Ascending aorta (tissue), 2 donors: ENCODE results near the gene TRPV4. TPM values are rescaled to one million over a fixed set of nuclear protein-coding genes. Genes with fewer than 3 reads are reported as not detected.

Source experiments
- DNase-seq, 2 donors: peaks; one replicate each; pipeline ENCODE4 v3.0.0-alpha.2; 2019; ENCODE audit warnings: low spot score in 2 of 2
- H3K27ac ChIP-seq, 2 donors: fragments of 200-600 bp; sonication (generic); one replicate each; pipeline ENCODE4 v1.5.1; 2016 to 2017; ENCODE audit warnings: mild to moderate bottlenecking in 1 of 2
- H3K27me3 ChIP-seq: fragments of 200-600 bp; sonication (generic); one replicate; pipeline ENCODE4 v1.5.1; 2017
- H3K36me3 ChIP-seq, 2 donors: fragments of 200-600 bp; sonication (generic); one replicate each; pipeline ENCODE4 v1.5.1; 2016
- H3K4me1 ChIP-seq, 2 donors: fragments of 200-600 bp; sonication (generic); one replicate each; pipeline ENCODE4 v1.5.1; 2016 to 2017; ENCODE audit warnings: mild to moderate bottlenecking in 1 of 2
- H3K4me3 ChIP-seq, 2 donors: fragments of 200-600 bp; sonication (generic); one replicate each; pipeline ENCODE4 v1.5.1; 2016 to 2017; ENCODE audit warnings: mild to moderate bottlenecking in 1 of 2
- H3K9me3 ChIP-seq, 2 donors: fragments of 200-600 bp; sonication (generic); one replicate each; pipeline ENCODE4 v1.5.1; 2016
- intact Hi-C: fragments of 100-400 bp; cut with DNase I; formaldehyde crosslinking; loops from one replicate; pipeline ENCODE4 v1.15.1; 2023
- total RNA-seq: library from RNA; depleted of rRNA; stranded (reverse); fragments of >200 nt; gene quantifications from one replicate; pipeline ENCODE4 v1.1.0, GENCODE V29; 2016
- TF ChIP-seq, protein P1 (sequence below), 3 experiments: fragments of 200-600 bp in 2 of 3; fragments of 450-650 bp in 1 of 3; sonication (generic) in 2 of 3; IDR thresholded peaks; one replicate each; pipeline ENCODE4 v1.5.1; 2016 to 2019; ENCODE audit warnings: antibody characterized with exemption in 3 of 3, mild to moderate bottlenecking in 1 of 3, moderate library complexity in 1 of 3

The TRPV4 gene
- total RNA-seq, 1 donor from 2014 or later: not detected

DNA sequence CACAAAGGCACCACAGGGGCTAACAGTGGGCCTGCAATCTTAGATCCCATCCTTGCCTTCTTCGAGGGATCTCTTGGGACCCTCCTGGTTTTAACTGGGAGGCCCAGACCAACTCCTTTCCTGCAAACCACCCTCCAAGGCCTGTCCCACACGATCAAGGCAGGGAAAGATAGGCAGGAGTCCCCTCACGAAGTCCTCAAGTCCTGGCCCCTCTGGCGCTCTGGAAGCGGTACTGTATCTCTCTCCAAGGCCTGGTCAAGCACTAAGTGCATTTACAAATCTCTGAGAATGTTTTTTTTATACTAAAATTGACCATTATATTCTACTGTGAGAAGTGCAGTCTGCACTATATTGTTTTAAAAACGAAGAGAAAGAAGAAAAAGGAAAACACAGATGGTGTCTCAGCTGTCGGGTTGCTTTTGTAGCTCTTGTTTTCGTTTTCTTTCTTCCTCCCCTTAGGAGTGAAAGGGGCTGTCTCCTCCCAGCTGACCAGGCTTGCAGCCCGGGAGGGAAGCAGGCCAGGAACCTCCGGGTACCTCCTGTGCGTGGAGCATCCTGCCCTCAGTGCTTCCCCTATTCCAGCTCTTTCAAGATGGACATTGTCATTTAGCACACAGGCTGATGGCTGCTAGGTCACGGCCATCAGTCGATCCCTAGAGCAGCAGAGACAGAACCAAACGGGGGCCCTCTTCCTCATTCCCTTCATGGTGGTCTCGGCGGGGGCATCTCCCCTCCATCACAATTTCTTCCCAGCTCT lies 62.9 kb downstream of the TRPV4 start:
- DNase-seq: peak in 1 of 2 donors; percentile 42
- H3K27ac ChIP-seq: no peak overlapping the region
- intact Hi-C loops: loop anchor here (10.0 kb wide), 1 partner anchor 245 kb away; no protein-coding TSS in a partner anchor

DNA sequence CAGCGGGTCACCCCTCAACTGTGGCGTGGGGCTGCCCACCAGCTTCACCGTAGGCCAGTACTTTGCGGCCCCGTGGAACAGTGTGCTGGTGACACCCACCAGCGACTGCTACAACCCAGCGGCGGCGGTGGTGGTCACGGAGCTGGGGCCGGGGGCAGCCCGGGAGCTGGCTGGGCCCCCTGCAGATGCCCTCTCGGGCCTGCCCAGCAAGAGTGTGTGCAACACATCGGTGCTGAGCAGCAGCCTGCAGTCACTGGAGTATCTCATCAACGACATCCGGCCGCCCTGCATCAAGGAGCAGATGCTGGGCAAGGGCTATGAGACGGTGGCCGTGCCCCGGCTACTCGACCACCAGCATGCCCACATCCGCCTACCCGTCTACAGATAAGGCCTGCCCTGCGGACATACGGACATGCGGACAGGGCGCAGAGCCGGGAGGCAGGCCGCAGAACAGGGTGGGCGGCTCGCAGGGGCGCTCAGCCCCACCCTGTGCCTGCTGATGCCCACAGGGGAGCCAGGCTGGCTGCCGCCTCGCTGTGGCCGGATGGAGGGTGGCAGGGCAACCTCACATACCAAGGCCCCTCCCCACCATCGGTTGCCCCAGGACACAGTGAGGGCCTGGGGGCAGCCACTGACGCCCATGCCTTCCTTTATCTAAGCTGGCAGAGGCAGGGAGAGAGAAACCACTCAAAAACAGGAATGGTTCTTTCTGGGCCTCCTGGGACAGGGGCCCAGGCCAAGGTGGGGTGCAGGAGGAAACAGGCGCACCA lies 64.1 kb downstream of the TRPV4 start:
- TF ChIP-seq, protein P1, sequence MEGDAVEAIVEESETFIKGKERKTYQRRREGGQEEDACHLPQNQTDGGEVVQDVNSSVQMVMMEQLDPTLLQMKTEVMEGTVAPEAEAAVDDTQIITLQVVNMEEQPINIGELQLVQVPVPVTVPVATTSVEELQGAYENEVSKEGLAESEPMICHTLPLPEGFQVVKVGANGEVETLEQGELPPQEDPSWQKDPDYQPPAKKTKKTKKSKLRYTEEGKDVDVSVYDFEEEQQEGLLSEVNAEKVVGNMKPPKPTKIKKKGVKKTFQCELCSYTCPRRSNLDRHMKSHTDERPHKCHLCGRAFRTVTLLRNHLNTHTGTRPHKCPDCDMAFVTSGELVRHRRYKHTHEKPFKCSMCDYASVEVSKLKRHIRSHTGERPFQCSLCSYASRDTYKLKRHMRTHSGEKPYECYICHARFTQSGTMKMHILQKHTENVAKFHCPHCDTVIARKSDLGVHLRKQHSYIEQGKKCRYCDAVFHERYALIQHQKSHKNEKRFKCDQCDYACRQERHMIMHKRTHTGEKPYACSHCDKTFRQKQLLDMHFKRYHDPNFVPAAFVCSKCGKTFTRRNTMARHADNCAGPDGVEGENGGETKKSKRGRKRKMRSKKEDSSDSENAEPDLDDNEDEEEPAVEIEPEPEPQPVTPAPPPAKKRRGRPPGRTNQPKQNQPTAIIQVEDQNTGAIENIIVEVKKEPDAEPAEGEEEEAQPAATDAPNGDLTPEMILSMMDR (IDR thresholded peaks at IDR 0.05): no peak
- H3K36me3 ChIP-seq: no peaks in the 10 kb centered on the region
- H3K4me1 ChIP-seq: no peaks in the 10 kb centered on the region
- DNase-seq: peak in 1 of 2 donors; percentile 48
- intact Hi-C loops: no loop called here
- H3K27me3 ChIP-seq: no peaks in the 10 kb centered on the region
- no peaks in the 10 kb centered on the region for H3K9me3 ChIP-seq
- H3K27ac ChIP-seq: no peak overlapping the region
- no peak overlapping the region for H3K4me3 ChIP-seq

More for the DNA sequence above, 62.9 kb downstream of the TRPV4 start:
- H3K4me1 ChIP-seq: no peaks in the 10 kb centered on the region
- H3K9me3 ChIP-seq: no peaks in the 10 kb centered on the region
- H3K27me3 ChIP-seq: no peaks in the 10 kb centered on the region
- H3K36me3 ChIP-seq: no peaks in the 10 kb centered on the region
- H3K4me3 ChIP-seq: no peak overlapping the region
- TF ChIP-seq, protein P1 (IDR thresholded peaks at IDR 0.05): no peak

DNA sequence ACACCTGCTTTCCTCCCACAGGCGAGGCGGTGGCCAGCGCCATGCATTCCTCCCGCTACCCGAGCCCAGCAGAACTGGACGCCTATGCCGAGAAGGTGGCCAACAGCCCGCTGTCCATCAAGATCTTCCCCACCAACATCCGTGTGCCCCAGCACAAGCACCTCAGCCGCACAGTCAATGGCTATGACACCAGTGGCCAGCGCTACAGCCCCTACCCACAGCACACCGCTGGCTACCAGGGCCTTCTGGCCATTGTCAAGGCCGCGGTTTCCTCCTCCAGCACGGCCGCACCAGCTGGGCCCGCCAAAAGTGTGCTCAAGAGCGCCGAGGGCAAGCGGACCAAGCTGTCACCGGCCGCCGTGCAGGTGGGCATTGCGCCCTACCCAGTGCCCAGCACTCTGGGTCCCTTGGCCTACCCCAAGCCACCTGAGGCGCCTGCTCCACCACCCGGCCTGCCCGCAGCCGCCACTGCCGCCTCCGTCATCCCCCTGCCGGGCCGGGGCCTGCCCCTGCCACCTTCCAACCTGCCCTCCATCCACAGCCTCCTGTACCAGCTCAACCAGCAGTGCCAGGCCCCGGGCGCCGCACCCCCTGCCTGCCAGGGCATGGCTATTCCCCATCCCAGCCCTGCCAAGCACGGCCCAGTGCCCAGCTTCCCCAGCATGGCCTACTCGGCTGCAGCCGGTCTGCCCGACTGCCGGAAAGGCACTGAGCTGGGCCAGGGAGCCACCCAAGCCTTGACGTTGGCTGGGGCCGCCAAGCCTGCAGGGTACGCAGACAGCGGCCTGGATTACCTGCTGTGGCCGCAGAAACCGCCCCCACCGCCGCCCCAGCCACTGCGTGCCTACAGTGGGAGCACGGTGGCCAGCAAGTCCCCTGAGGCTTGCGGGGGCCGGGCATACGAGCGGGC lies 65.0 kb downstream of the TRPV4 start:
- Histone ChIP-seq H3K27ac (no peak overlapping the region), H3K27me3 (no peaks in the 10 kb centered on the region), H3K4me1 (no peaks in the 10 kb centered on the region), H3K9me3 (peaks cover 0 to 3% of the 10 kb centered on the region in 2 donors), H3K36me3 (no peaks in the 10 kb centered on the region), H3K4me3 (no peak overlapping the region)
- intact Hi-C loops: no loop called here
- TF ChIP-seq, protein P1 (IDR thresholded peaks at IDR 0.05): no peak
- DNase-seq: peak in 1 of 2 donors; percentile 61

DNA sequence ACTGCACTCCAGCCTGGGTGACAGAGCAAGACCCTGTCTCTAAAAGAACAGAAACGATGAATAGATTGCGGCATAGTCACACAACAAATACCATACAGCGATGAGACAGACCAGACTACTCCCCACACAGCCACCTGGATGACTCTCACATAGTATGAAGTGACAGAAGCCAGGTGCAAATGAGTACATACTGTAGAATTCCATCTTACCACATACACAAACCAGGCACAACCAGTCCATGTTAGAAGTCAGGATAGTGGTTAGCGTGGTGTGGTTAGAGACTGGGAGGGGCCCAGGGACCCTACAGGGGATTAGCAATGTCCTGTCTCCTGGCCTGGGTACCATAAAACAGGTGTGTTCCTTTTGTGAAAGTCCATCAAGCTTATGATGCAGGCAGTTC lies 65.7 kb downstream of the TRPV4 start:
- H3K4me1 ChIP-seq: no peaks in the 10 kb centered on the region
- H3K36me3 ChIP-seq: no peaks in the 10 kb centered on the region
- DNase-seq: no peak
- no peak overlapping the region for H3K27ac ChIP-seq
- H3K9me3 ChIP-seq: peaks cover 0 to 4% of the 10 kb centered on the region in 2 donors
- TF ChIP-seq, protein P1 (IDR thresholded peaks at IDR 0.05): no peak
- intact Hi-C loops: no loop called here
- no peaks in the 10 kb centered on the region for H3K27me3 ChIP-seq
- no peak overlapping the region for H3K4me3 ChIP-seq

DNA sequence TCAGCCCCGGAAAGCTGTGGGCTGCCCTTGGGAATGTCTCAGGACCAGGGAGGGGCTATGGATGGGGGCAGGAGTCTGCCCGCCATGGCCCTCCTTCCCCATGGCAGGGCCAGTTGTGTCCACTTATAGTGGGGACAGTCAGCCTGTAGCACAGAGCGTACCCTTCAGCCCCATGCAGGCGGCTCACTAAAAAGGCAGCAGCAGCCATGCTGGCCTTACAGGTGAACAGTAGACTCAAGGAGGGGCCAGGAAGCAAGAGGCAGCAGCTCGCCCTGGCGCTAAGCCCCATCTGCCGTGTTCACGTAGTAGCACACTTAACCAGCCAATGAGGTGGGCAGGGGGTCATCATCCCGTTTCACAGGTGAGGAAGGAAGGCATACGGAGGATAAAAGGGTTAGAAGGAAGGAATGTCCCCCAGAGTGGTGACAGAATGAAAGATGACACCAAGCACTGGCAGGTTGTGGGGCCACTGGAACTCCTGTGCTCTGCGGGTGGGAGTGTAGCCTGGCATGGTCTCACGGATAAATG lies 66.9 kb downstream of the TRPV4 start:
- DNase-seq: peak in 1 of 2 donors; percentile 52
- H3K27ac ChIP-seq: no peak overlapping the region

More for the DNA sequence above, 66.9 kb downstream of the TRPV4 start:
- H3K36me3 ChIP-seq: no peaks in the 10 kb centered on the region
- TF ChIP-seq, protein P1 (IDR thresholded peaks at IDR 0.05): no peak
- no peaks in the 10 kb centered on the region for H3K27me3 ChIP-seq
- peaks cover 0 to 4% of the 10 kb centered on the region in 2 donors for H3K9me3 ChIP-seq
- no peak overlapping the region for H3K4me3 ChIP-seq
- intact Hi-C loops: no loop called here
- no peaks in the 10 kb centered on the region for H3K4me1 ChIP-seq
